ENCODE data around the gene GNG7.
"Not testable (repeated sequence)": the region's sequence is repeated elsewhere in the genome, so short reads cannot be mapped to it uniquely, and the experiment has no call there.

GNG7 gene

GRCh38 chr19:2591537-2592291, 110.8 kb downstream of the GNG7 start:
- DNase-seq, result no peak

DNA sequence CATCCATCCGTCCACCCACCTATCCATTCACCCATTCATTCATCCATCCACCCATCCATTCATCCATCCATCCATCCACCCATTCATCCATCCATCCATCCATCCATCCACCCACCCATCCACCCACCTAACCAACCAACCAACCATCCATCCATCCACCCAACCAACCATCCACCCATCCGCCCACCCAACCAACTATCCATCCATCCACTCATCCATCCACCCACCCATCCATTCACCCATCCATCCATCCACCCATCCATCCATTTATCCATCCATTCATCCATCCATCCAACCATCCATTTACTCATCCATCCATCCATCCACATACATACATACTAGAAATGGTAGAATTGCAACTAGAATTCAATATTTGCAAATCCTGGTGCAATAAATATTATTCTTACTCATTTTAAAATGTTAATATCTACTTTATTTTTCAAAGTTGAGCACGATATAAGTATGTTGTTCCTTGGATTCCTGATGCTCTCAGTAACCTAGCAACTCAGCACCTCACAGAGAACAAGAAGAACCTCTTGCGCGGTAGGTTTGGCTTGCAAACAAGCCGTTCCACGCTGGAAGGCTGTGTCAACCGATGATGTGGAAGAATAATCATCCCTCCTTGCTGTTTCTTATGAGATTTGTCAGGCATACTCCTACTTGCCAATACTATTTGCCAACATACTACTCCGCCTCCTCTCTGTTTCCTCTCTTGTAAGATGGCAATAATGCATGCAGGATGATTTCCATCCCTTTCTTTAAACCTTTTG, 111.7 kb downstream of the GNG7 start:
- no peak for DNase-seq

- no peak for DNase-seq
Observed at GRCh38 chr19:2589441-2589840, 113.1 kb downstream of the GNG7 start.

DNA sequence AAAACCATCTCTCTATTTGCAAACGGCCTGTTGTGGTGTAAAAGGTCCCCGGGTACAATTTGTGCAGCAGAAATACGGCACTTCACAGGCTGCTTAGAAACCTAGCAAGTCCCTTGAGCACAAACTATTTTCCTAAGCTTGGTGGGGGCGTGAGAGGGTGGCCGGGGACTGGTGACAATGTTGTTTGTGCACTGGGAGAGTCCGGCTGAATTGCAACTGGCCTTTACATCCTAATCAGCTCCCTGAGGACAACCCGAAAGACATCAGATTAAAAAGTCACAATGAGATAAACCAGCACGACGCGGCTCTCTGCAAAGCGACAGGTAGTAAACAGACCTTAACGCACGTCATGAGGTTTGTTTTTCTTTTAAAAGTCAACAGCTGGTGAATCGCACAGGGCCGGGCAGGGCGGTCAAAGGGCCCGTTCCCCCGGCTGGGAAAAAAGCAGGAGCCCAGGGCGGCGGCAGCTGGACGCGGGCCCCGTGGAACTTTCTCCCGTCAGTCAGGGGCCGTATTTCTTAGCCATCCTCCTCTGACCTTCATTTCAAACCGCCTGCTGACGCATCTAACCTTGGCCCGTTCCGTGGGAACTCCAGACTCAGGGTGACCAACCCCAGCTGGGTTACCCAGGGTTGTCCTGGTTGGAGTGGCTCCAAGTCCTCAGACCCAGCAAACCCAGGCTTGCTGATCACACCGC, 114.3 kb downstream of the GNG7 start:
- no peak for DNase-seq

DNA sequence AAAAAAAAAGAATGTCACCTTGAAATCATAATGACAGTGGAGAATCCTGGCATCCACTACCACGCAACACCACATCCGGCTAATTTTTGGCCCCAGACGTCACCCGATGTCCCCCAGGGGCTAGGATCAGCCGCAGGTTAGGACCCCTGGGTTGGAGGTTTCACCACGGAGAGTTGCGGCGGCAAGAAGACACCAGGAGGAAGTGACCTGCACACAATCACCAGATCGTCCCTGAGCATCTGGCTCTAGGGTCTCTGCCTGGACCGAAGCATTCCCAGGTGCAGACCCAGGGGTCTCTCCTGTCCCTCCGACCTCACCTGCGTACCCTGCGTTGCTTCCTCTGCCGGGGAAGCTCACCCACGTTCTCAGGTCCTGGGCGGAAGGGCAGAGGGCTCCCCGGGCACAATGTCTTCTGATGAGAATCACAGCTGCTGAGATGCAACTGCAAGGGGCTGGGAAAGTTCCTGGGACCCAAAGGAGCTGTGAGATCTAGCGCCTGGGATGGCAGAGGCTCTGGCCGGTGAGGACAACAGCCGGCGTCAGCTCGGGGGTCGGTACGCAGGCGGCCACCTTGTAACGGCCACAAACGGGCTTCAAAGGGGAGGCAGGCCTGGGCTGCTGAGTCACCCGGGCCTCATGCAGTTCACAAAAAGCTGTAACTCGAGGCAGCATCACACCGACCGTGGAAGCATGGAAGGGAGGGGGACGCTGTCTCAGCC, 115.3 kb downstream of the GNG7 start:
- no peak for DNase-seq

GRCh38 chr19:2586196-2586595, 116.3 kb downstream of the GNG7 start:
- no peak for DNase-seq

GRCh38 chr19:2584002-2584401, 118.5 kb downstream of the GNG7 start:
- DNase-seq, result no peak

GRCh38 chr19:2582984-2583956, 119.2 kb downstream of the GNG7 start:
- no peak for DNase-seq

DNA sequence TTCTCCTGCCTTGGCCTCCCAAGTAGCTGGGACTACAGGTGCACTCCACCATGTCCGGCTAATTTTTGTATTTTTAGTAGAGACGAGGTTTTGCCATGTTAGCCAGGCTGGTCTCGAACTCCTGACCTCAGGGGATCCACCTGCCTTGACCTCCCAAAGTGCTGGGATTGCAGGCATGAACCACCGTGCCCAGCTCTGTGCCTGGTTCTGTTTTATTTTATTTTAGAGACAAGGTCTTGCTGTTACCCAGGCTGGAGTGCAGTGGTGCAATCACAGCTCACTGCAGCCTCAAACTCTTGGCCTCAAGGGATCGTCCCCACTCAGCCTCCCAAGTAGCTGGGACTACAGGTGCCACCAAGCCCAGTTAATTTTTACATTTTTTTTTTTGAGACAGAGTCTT, 122.1 kb downstream of the GNG7 start:
- DNase-seq, result not testable (repeated sequence)

GRCh38 chr19:2579678-2580280, 122.7 kb downstream of the GNG7 start:
- DNase-seq, result no peak

- peak; percentile 42 for DNase-seq
Observed at GRCh38 chr19:2578901-2579677, 123.4 kb downstream of the GNG7 start.

GRCh38 chr19:2578391-2578890, 124.1 kb downstream of the GNG7 start:
- no peak for DNase-seq

- DNase-seq, result no peak
Observed at GRCh38 chr19:2577722-2578335, 124.7 kb downstream of the GNG7 start.

DNA sequence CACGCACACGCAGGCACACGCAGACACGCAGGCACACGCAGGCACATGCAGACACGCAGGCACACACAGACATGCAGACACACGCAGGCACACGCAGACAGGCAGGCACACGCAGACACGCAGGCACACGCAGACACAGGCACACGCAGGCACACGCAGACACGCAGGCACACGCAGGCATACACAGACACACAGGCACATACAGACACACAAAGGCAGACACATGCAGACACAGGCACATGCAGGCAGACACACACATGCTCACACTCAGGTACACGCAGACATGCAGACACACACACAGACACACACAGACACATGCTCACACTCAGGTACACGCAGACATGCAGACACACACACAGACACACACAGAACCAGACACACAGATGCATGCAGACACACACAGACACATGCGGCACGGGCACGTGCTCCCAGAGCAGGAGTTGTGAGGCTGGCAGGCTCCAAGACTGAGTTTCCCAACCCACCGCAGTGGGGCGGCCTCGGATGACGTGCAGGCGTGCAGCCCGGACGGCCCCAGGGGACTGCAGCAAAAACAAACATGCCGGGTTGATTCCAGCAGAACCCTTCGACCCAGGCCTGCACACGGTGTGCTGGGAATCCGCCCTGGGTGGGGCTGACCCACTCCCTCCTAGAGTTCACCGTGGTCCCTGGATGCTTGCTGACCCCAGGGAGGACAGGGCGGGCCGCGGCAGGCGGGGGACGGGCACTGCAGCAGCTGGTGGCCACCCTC, 126.6 kb downstream of the GNG7 start:
- no peak for DNase-seq

DNA sequence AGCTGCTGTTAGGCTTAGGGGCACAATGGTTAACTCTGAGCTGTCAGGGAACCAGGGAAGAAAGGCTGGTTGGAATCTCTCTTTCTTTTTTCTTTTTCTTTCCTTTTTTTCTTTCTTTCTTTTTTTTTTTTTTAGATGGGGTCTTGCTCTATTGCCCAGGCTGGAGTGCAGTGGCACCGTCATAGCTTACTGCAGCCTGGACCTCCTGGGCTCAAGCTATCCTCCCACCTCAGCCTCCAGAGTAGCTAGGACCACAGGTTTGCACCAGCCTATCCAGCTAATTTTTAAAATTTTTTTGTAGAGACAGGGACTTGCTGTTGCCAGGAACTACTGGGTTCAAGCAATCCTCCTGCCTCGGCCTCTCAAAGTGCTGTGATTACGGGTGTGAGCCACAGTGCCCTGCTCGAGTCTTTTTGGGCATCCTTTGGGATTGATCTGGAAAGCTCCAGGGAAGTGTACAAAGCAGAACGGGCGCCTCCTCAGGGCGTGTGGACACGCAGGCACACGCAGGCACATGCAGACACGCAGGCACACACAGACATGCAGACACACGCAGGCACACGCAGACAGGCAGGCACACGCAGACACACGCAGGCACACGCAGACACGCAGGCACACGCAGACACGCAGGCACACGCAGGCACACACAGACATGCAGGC, 127.4 kb downstream of the GNG7 start:
- no peak for DNase-seq

DNA sequence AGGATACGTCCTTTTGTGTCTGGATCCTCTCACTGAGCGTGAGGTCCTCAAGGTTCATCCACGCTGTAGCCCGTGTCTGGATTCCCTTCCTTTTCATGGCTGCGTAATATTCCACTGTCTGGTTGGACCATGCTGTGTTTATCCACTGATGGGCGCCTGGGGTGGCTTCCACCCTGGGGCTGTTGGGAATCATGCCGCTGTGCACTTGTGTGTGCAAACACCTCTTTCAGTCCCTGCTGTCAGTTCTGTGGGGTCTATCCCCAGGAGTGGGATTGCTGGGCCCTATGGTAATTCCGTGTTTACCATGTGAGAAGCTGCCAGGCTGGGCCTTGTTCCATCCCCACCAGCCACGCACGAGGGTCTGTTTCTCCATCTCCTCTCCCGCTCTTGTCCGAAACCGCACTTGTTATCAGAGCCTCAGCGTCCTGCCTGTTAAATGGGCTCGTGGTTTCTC, 128.0 kb downstream of the GNG7 start:
- no peak for DNase-seq

DNA sequence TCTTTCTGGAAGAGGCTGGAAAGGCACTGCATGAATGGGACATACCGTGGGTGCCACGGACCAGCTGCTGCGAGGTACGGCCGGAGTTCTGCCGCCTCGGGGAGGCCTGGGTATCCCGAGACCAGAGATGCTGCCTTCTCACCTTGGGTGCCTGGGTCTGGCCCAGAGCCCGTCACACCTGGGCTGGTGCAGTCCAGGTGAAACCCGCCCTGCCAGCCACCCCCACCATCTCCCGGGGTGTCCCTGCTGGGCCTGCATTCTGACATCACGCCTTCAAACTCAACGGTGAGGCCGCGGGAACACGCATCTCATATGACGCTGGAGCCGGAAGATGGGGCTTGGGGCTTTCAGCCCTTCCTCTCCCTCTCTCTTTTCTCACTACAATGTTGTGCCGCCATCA, 128.6 kb downstream of the GNG7 start:
- no peak for DNase-seq

GRCh38 chr19:2572152-2572551, 130.3 kb downstream of the GNG7 start:
- DNase-seq, result not testable (repeated sequence)
